OCI-LY1 (cell line): ENCODE results near the gene SPOCD1.
A peak's percentile ranks its signal among the peaks of the same experiment; 100 is the strongest.

ENCODE experiments used
- H2AFZ ChIP-seq: fragments of 200-600 bp; sonication (generic), shearing (Covaris generic); 2 replicates; pipeline ENCODE4 v1.6.0; 2014; ENCODE audit warnings: antibody characterized with exemption, mild to moderate bottlenecking, low read length
- H3F3A ChIP-seq: fragments of 200-600 bp; sonication (generic), shearing (Covaris generic); 2 replicates; pipeline ENCODE4 v1.6.0; 2014; ENCODE audit warnings: mild to moderate bottlenecking, antibody characterized with exemption, low read length, moderate library complexity; ENCODE audit not compliant: insufficient read depth
- H3K27ac ChIP-seq: fragments of 200-600 bp; sonication (generic); 2 replicates; pipeline ENCODE4 v1.5.1; 2014; ENCODE audit warnings: low read length, mixed run types, mild to moderate bottlenecking, low read depth; ENCODE audit not compliant: poor library complexity, severe bottlenecking
- H3K27me3 ChIP-seq: fragments of 200-600 bp; sonication (generic); 2 replicates; pipeline ENCODE4 v1.6.0; 2014; ENCODE audit warnings: antibody characterized with exemption, mild to moderate bottlenecking, low read length, moderate library complexity; ENCODE audit not compliant: insufficient read depth
- H3K36me3 ChIP-seq: fragments of 200-600 bp; sonication (generic); 2 replicates; pipeline ENCODE4 v1.6.1; 2014; ENCODE audit warnings: mild to moderate bottlenecking, antibody characterized with exemption, low read length, moderate library complexity, mixed read lengths; ENCODE audit not compliant: insufficient read depth
- H3K4me1 ChIP-seq: fragments of 200-600 bp; sonication (generic); 2 replicates; pipeline ENCODE4 v1.5.1; 2014; ENCODE audit warnings: mild to moderate bottlenecking, low read length, moderate library complexity; ENCODE audit not compliant: insufficient read depth, severe bottlenecking
- H3K4me2 ChIP-seq: fragments of 200-600 bp; sonication (generic), shearing (Covaris generic); 2 replicates; pipeline ENCODE4 v1.6.1; 2014; ENCODE audit warnings: low read length
- H3K4me3 ChIP-seq: fragments of 200-600 bp; sonication (generic); 2 replicates; pipeline ENCODE4 v1.5.1; 2014; ENCODE audit warnings: low read length, low read depth, mild to moderate bottlenecking, mixed read lengths; ENCODE audit not compliant: poor library complexity, severe bottlenecking
- H3K79me2 ChIP-seq: fragments of 200-600 bp; shearing (Covaris generic); 2 replicates; pipeline ENCODE4 v1.6.1; 2016; ENCODE audit warnings: mixed run types, low read length, mixed read lengths; ENCODE audit not compliant: insufficient read depth
- H3K9ac ChIP-seq: fragments of 200-600 bp; sonication (generic), shearing (Covaris generic); 2 replicates; pipeline ENCODE4 v1.6.1; 2014; ENCODE audit warnings: mild to moderate bottlenecking, low read length, mixed read lengths
- H3K9me2 ChIP-seq: fragments of 200-600 bp; sonication (generic), shearing (Covaris generic); 2 replicates; pipeline ENCODE4 v1.6.1; 2014; ENCODE audit warnings: low read depth, mild to moderate bottlenecking, low read length, mixed read lengths
- H3K9me3 ChIP-seq: fragments of 200-600 bp; shearing (Covaris generic); 2 replicates; pipeline ENCODE4 v1.6.1; 2014; ENCODE audit warnings: low read length, mixed read lengths
- H4K20me1 ChIP-seq: fragments of 200-600 bp; sonication (generic), shearing (Covaris generic); 2 replicates; pipeline ENCODE4 v1.6.0; 2016; ENCODE audit warnings: mild to moderate bottlenecking, low read length; ENCODE audit not compliant: insufficient read depth
- CTCF ChIP-seq: fragments of 200-600 bp; sonication (generic), shearing (Covaris generic); IDR thresholded peaks from 2 replicates; pipeline ENCODE4 v1.5.1; 2017; ENCODE audit warnings: mild to moderate bottlenecking, antibody characterized with exemption, low read length, moderate library complexity, mixed read lengths
- EZH2 ChIP-seq: fragments of 200-600 bp; sonication (generic), shearing (Covaris generic); IDR thresholded peaks from 2 replicates; pipeline ENCODE4 v1.8.0; 2017; ENCODE audit warnings: borderline replicate concordance, mixed run types, mild to moderate bottlenecking, antibody characterized with exemption, low read length, moderate library complexity, mixed read lengths

Gene SPOCD1

DNA sequence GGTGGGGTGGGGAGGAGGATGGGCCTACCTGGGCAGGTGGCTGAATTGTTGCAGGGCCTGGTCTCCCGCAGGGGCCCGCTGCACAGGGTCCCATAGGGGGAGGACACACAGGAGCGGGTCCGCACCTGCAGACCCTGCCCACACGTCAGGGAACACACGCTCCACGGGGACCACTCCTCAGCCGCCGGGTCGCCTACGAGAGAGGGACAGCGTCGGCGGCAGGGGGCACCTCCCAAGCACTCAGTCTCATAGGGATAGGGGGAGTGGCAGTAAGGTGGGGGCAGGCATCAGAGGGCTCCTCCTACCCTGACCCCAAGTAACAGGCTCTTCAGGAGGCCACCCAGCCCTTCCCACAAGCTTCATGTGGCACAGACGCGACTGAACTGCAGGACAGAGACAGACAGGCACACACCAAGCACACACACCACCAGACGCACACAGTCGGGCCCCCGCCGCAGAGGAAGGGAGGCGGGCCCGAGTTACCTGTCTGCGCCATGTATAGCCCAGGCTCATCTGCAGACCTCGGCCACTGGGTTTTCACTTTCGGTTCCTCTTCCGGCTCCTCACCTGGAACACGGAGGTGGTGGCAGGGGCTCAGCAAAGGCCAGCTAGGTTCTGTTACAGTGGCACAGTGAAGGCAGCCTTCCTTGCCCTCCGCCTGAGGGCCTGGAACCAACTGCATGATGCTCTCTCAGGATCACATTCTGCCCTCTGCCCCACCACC lies 71.5 kb downstream of the SPOCD1 start:
- Histone ChIP-seq H4K20me1 (no peaks in the 10 kb centered on the region), H2AFZ (no peak overlapping the region), H3K36me3 (no peaks in the 10 kb centered on the region), H3K79me2 (no peaks in the 10 kb centered on the region), H3F3A (no peaks in the 10 kb centered on the region), H3K27ac (peak overlapping the region; percentile 49), H3K9me3 (no peaks in the 10 kb centered on the region), H3K9me2 (no peaks in the 10 kb centered on the region), H3K4me1 (peaks cover 22% of the 10 kb centered on the region), H3K9ac (no peak overlapping the region), H3K27me3 (no peaks in the 10 kb centered on the region), H3K4me2 (peak overlapping the region; percentile 39), H3K4me3 (no peak overlapping the region)
- TF ChIP-seq CTCF (no peak), EZH2 (no peak)

DNA sequence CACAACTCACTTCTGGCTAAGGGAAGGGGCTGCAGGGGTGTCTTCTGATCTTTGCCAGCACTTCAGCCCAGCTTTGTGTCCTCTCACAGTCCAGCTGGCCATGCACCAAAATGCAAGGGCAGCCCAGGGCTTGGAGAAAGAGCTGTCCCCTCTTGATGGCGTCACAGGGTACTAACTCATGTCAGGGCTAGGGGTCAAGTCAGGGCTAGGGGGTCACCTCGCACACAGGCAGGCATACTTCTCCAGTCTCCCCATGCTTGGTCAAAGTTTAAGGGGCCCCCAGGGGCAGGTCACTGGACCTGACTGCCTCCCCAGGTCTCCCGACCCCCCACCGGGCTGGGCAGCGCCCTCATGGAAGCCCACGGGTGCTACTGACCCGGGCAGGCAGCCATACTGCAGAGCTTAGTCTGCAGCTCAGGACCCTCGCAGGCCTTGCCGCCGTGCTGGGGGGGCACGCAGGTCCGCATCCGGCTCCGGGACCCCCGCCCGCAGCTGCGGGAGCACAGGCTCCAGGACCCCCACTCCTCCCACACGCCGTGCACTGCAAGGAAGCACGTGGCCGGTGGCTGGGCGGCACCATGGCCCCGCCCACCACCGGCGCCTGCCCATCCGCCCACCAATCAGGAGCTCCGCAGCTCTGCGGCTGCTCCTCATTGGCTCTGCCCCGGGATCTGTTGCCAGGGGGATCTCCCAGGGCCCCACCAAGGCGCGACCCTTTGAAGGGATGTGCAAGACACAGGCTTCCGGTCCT lies 73.2 kb downstream of the SPOCD1 start:
- no peak for TF ChIP-seq CTCF
- TF ChIP-seq EZH2: no peak
- Histone ChIP-seq H3K4me1 (peaks cover 25% of the 10 kb centered on the region), H3K36me3 (no peaks in the 10 kb centered on the region), H2AFZ (no peak overlapping the region), H3K27ac (no peak overlapping the region), H3K9ac (no peak overlapping the region), H3K27me3 (no peaks in the 10 kb centered on the region), H3F3A (no peaks in the 10 kb centered on the region), H3K4me3 (no peak overlapping the region), H4K20me1 (no peaks in the 10 kb centered on the region), H3K9me2 (no peaks in the 10 kb centered on the region), H3K9me3 (no peaks in the 10 kb centered on the region), H3K79me2 (no peaks in the 10 kb centered on the region), H3K4me2 (no peak overlapping the region)
